Body of pancreas (tissue), 4 donors: ENCODE results near the gene SDHAF2. TPM values are rescaled to one million over a fixed set of nuclear protein-coding genes. Genes with fewer than 3 reads are reported as not detected.

Source experiments
- ATAC-seq: fragments of 150-250 bp; one replicate; pipeline ENCODE4 v1.9.1; 2016
- DNase-seq, 4 donors: peaks; one replicate each; pipeline ENCODE4 v3.0.0-alpha.2; 2019
- H3K27ac ChIP-seq, 4 donors: fragments of 200-600 bp; sonication (generic); 1 replicate in 3 of 4; 2 replicates in 1 of 4; pipeline versions ENCODE4 v1.5.1 to v1.6.1; 2016 to 2019; ENCODE audit warnings: mild to moderate bottlenecking in 1 of 4, mixed read lengths in 1 of 4, moderate library complexity in 1 of 4
- H3K27me3 ChIP-seq, 2 donors: fragments of 200-600 bp; sonication (generic); one replicate each; pipeline ENCODE4 v1.6.0; 2016; ENCODE audit warnings: mild to moderate bottlenecking in 1 of 2
- H3K36me3 ChIP-seq, 2 donors: fragments of 200-600 bp; sonication (generic); replicated peaks in 1 of 2; 2 replicates each; pipeline ENCODE4 v1.5.1; 2016; ENCODE audit warnings: low read depth in 2 of 2; ENCODE audit not compliant: insufficient read depth in 1 of 2
- H3K4me1 ChIP-seq: fragments of 200-600 bp; sonication (generic); one replicate; pipeline ENCODE4 v1.6.0; 2016
- H3K4me3 ChIP-seq, 2 donors: fragments of 200-600 bp; sonication (generic); 1 replicate in 1 of 2; 2 replicates in 1 of 2; pipeline ENCODE4 v1.5.1; 2016 to 2019
- H3K9me3 ChIP-seq, 3 donors: fragments of 200-600 bp; sonication (generic); 1 replicate in 2 of 3; 2 replicates in 1 of 3; pipeline ENCODE4 v1.5.1; 2016
- POLR2A ChIP-seq, 3 donors: fragments of 450-650 bp; IDR thresholded peaks; one replicate each; pipeline ENCODE4 v1.6.1; 2016; ENCODE audit warnings: antibody characterized with exemption in 3 of 3, mild to moderate bottlenecking in 2 of 3
- WGBS, 2 donors: methylation state at CpG; one replicate each; pipeline ENCODE4 v1.1.5; 2017; 5-methylcytosine and 5-hydroxymethylcytosine counted together
- intact Hi-C: fragments of 100-400 bp; cut with DNase I; formaldehyde crosslinking; loops from one replicate; pipeline ENCODE4 v1.15.1; 2023
- total RNA-seq, 2 donors: library from RNA; depleted of rRNA; stranded (reverse); fragments of >200 nt; gene quantifications; one replicate each; pipeline ENCODE4 v1.1.0, GENCODE V29; 2016
- TF ChIP-seq, protein P1 (sequence below), 7 experiments: fragments of 450-650 bp in 4 of 7; fragments of 200-600 bp in 3 of 7; sonication (generic) in 3 of 7; IDR thresholded peaks; one replicate each; pipeline ENCODE4 v1.5.1; 2016 to 2019; ENCODE audit warnings: antibody characterized with exemption in 7 of 7

SDHAF2 gene
- total RNA-seq, 2 donors from 2014 or later, result 25.2 to 28.0 TPM

DNA sequence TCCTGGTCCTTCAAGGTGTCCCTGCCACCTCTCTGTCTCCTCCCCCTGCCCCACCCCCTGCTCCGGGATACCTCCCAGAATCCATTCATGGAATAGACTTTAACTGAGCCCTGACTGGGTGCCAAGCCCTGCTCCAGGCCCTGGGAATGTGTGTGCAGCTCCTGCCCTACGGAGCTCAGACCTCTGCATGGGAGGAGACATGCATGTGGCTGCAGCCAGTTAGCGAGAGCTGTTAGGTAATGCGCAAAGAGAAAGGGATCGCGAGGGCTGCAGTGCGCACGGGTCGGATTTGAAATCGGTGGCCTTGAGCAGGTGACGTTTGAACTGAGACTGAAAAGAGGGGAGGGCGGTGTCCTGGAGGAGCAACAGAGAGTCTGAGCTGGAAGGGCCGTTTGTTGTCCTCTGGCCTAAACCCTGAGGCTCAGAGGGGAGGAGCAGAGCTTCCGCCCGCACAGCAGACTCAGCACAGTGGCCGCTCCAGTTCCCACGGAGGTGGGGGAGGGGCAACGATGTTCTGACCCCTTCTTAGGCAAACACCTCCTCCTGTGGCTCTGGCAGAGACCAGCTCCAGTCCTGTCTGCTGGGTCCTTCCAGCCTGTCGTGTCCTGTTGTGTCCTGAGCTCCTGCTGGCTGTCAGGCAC is 58.8 kb downstream of the SDHAF2 start:
- no peaks in the 10 kb centered on the region for H3K9me3 ChIP-seq
- ATAC-seq (peak; percentile 85), DNase-seq (peak; percentile 60 to 81 (median 80))
- 10 to 21% methylated on average over 16 to 19 of the region's 19 CpGs for WGBS, 2 donors
- H3K36me3 ChIP-seq, result no peaks in the 10 kb centered on the region
- TF ChIP-seq, protein P1, sequence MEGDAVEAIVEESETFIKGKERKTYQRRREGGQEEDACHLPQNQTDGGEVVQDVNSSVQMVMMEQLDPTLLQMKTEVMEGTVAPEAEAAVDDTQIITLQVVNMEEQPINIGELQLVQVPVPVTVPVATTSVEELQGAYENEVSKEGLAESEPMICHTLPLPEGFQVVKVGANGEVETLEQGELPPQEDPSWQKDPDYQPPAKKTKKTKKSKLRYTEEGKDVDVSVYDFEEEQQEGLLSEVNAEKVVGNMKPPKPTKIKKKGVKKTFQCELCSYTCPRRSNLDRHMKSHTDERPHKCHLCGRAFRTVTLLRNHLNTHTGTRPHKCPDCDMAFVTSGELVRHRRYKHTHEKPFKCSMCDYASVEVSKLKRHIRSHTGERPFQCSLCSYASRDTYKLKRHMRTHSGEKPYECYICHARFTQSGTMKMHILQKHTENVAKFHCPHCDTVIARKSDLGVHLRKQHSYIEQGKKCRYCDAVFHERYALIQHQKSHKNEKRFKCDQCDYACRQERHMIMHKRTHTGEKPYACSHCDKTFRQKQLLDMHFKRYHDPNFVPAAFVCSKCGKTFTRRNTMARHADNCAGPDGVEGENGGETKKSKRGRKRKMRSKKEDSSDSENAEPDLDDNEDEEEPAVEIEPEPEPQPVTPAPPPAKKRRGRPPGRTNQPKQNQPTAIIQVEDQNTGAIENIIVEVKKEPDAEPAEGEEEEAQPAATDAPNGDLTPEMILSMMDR (IDR thresholded peaks at IDR 0.05), result no peak
- peak; percentile 13 to 39 (median 27) for TF ChIP-seq POLR2A (IDR thresholded peaks at IDR 0.05)
- H3K27me3 ChIP-seq, result no peaks in the 10 kb centered on the region
- H3K4me1 ChIP-seq, result peaks cover 18% of the 10 kb centered on the region
- intact Hi-C loops, result no loop called here
- no peak overlapping the region for H3K4me3 ChIP-seq
- H3K27ac ChIP-seq, result peak overlapping the region; percentile 58 to 76 (median 65)

DNA sequence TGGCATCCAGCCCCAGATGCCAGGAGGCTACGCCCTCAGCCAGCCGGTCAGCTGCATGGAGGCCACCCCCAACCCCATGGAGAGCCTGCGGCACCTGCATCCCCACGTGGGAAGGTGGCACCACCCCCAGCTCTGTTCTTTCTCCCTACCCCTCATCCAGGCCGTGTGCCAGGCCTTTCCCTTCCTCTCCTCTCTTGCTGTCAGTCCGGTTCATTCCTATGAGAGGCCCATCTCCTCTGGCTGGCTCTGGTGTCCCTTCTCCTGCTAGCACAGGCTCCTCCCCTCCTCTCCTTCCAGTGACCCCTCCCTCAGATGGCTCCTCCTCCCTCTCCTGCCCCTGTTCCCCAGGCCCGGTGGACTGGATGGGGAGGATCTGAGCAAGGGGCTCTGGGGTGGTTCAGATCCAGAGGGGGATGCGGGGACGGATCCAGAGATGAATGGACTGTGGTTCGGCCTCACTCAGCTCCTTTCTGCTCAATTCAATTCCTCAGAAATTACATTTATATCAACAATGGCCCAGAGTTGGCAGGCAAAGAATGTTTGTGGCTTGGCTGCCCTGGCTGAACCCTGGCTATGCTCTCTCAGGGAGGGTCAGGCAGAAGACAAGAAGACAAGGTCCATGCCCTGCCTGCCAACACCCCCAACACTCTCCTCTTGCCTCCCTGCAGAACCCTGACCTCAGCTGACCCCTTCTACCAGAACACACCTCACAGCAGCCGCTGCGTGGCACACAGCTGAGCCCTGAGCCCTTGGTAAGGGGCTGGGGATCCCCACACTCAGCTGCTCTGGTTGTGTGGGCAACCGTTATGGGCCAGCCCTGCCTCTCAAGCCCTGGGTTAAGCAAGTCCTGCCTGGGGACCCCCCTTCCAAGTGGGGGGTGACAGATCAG is 60.2 kb downstream of the SDHAF2 start:
- TF ChIP-seq, protein P1 (IDR thresholded peaks at IDR 0.05), result no peak
- TF ChIP-seq POLR2A (IDR thresholded peaks at IDR 0.05), result no peak
- WGBS, 2 donors, result 67 to 68% methylated on average over 8 to 13 of the region's 13 CpGs
- ATAC-seq (no peak), DNase-seq (no peak)
- peaks cover 18% of the 10 kb centered on the region for H3K4me1 ChIP-seq
- no peaks in the 10 kb centered on the region for H3K27me3 ChIP-seq
- intact Hi-C loops, result no loop called here
- H3K27ac ChIP-seq, result peak overlapping the region in 1 of 4 donors; percentile 10
- no peaks in the 10 kb centered on the region for H3K9me3 ChIP-seq
- no peaks in the 10 kb centered on the region for H3K36me3 ChIP-seq
- no peak overlapping the region for H3K4me3 ChIP-seq

DNA sequence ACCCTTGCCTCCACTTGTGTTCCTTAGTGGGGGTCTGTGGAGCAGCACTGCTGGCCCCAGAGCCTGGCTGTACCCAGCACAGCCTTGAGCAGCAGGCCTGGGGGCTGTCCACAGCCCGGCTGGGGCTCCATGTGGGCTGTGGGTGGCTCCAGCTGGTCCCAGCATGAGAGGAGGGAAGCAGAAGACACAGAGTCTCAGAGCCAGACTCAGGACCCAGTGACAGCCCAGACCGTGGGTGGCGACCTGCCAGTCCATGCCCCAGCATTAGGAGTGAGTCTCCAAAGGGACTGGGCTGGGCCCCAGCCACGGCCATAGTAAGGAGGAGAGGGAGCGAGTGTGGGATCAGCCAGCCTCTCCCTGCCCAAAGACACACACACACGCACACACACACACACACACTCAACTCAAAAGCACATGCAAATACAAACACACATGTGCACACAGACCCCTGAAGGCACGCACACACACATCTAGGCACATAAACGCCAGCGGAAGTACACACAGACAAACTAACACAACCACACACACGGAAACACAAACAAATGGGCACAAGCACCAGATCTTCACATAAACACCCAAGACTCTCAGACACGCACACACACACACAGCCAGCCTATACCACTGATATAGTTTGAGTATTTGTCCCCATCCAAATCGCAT is 61.9 kb downstream of the SDHAF2 start:
- Histone ChIP-seq H3K4me1 (peaks cover 18% of the 10 kb centered on the region), H3K9me3 (no peaks in the 10 kb centered on the region), H3K27me3 (no peaks in the 10 kb centered on the region), H3K36me3 (no peaks in the 10 kb centered on the region), H3K27ac (no peak overlapping the region), H3K4me3 (no peak overlapping the region)
- no peak for TF ChIP-seq POLR2A (IDR thresholded peaks at IDR 0.05)
- TF ChIP-seq, protein P1 (IDR thresholded peaks at IDR 0.05), result no peak
- DNase-seq (no peak), ATAC-seq (no peak)
- intact Hi-C loops, result no loop called here
- 85 to 89% methylated on average over 10 to 12 of the region's 12 CpGs for WGBS, 2 donors

DNA sequence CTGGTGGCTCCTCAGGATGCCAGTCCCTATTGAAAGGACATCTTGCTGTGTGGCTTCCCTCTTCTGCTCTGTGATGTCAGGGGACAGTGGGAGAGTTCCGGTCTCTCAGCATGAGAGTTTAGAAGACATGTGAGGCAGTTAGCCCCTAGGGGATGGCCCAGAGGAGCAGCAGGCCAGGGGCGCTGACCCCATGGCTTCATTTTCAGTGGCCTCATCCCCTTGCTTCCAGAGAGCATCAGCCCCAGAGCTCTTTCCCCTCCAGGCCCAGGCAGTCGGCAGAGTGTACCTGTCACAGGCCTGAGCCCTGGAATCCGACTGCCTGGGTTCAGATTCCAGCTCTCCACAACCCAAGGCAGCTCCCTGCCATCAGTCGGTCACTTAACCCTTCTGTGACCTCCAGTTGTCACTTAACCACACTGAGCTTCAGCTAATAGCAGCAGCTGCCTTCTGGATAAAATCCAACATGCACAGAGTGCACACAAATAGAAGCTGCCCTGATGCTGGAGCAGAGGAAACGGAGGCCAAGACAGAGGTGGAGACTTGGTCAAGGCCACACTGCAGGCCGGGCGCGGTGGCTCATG is 64.5 kb downstream of the SDHAF2 start:
- Histone ChIP-seq H3K4me3 (no peak overlapping the region), H3K27ac (no peak overlapping the region), H3K9me3 (no peaks in the 10 kb centered on the region), H3K4me1 (peaks cover 4% of the 10 kb centered on the region), H3K36me3 (no peaks in the 10 kb centered on the region), H3K27me3 (no peaks in the 10 kb centered on the region)
- intact Hi-C loops, result no loop called here
- no peak for DNase-seq
- peak; percentile 30 for ATAC-seq
- WGBS, 2 donors, result 36 to 48% methylated on average over 8 to 9 of the region's 9 CpGs
- no peak for TF ChIP-seq POLR2A (IDR thresholded peaks at IDR 0.05)
- TF ChIP-seq, protein P1 (IDR thresholded peaks at IDR 0.05), result no peak
